HepG2 (cell line): ENCODE data around the gene PCDH12. TPM values are rescaled to one million over a fixed set of nuclear protein-coding genes. Genes with fewer than 3 reads are reported as not detected.

Experiments used
- AFF4 ChIP-seq: sonication (generic); formaldehyde crosslinking; IDR thresholded peaks from 2 replicates; pipeline ENCODE4 v1.4.0; 2020; ENCODE audit warnings: missing genetic modification reagents
- ATF7 ChIP-seq, 2 experiments: fragments of 450-650 bp in 1 of 2; sonication (generic) in 1 of 2; formaldehyde crosslinking in 1 of 2; IDR thresholded peaks; 2 replicates each; pipeline versions ENCODE4 v1.4.0 to v1.6.1; 2016 to 2020; ENCODE audit warnings: antibody characterized with exemption in 1 of 2, mild to moderate bottlenecking in 1 of 2, missing genetic modification reagents in 1 of 2
- KLF15 ChIP-seq: sonication (generic); formaldehyde crosslinking; IDR thresholded peaks from 2 replicates; pipeline ENCODE4 v1.8.1; 2023; ENCODE audit warnings: borderline replicate concordance, mild to moderate bottlenecking, inconsistent platforms, missing genetic modification reagents, mixed read lengths
- MLLT10 ChIP-seq: sonication (generic); formaldehyde crosslinking; IDR thresholded peaks from 2 replicates; pipeline ENCODE4 v1.4.0; 2020; ENCODE audit warnings: missing genetic modification reagents
- PLSCR1 ChIP-seq: sonication (generic); formaldehyde crosslinking; IDR thresholded peaks from 2 replicates; pipeline ENCODE4 v1.5.0; 2020; ENCODE audit warnings: missing genetic modification reagents, mild to moderate bottlenecking, borderline replicate concordance
- SMAD3 ChIP-seq: sonication (generic); formaldehyde crosslinking; IDR thresholded peaks from 2 replicates; pipeline ENCODE4 v1.4.0; 2020; ENCODE audit warnings: missing genetic modification reagents
- SOX13 ChIP-seq, 3 experiments: fragments of 450-650 bp in 1 of 3; sonication (generic) in 1 of 3; formaldehyde crosslinking in 1 of 3; IDR thresholded peaks in 2 of 3; conservative IDR thresholded peaks in 1 of 3; 2 replicates each; pipeline versions ENCODE4 v1.5.0 to v1.6.1; 2016 to 2020; ENCODE audit warnings: antibody characterized with exemption in 1 of 3, mild to moderate bottlenecking in 1 of 3, missing compliant biosample characterization in 1 of 3, missing genetic modification reagents in 1 of 3, moderate library complexity in 1 of 3
- ZFX ChIP-seq: sonication (generic); formaldehyde crosslinking; IDR thresholded peaks from 2 replicates; pipeline ENCODE4 v1.4.0; 2020; ENCODE audit warnings: mild to moderate bottlenecking, low read depth, missing genetic modification reagents, moderate library complexity
- ZNF260 ChIP-seq: sonication (generic); formaldehyde crosslinking; IDR thresholded peaks from 2 replicates; pipeline ENCODE4 v1.4.0; 2020; ENCODE audit warnings: missing genetic modification reagents, low read depth, mild to moderate bottlenecking, borderline replicate concordance
- ZNF337 ChIP-seq: sonication (generic); formaldehyde crosslinking; IDR thresholded peaks from 2 replicates; pipeline ENCODE4 v1.5.1; 2020; ENCODE audit warnings: missing genetic modification reagents, low read depth, mild to moderate bottlenecking, borderline replicate concordance
- ZNF362 ChIP-seq: sonication (generic); formaldehyde crosslinking; IDR thresholded peaks from 2 replicates; pipeline ENCODE4 v1.4.0; 2020; ENCODE audit warnings: missing genetic modification reagents, mild to moderate bottlenecking, borderline replicate concordance
- ZNF646 ChIP-seq: sonication (generic); formaldehyde crosslinking; IDR thresholded peaks from 2 replicates; pipeline ENCODE4 v1.9.0; 2021; ENCODE audit warnings: mild to moderate bottlenecking, missing genetic modification reagents
- ZNF709 ChIP-seq: sonication (generic); formaldehyde crosslinking; IDR thresholded peaks from 2 replicates; pipeline ENCODE4 v1.5.0; 2020; ENCODE audit warnings: mild to moderate bottlenecking, missing genetic modification reagents
- ZSCAN22 ChIP-seq: sonication (generic); formaldehyde crosslinking; IDR thresholded peaks from 2 replicates; pipeline ENCODE4 v1.4.0; 2020; ENCODE audit warnings: mild to moderate bottlenecking, missing genetic modification reagents
- polyA plus RNA-seq, 8 experiments: library from polyadenylated mRNA; depleted of rRNA in 3 of 8; stranded (reverse) in 7 of 8; unstranded in 1 of 8; fragments of >200 nt; fragmentation: Illumina TruSeq in 4 of 8; extraction: Trizol in 4 of 8; gene quantifications; 2 replicates each; pipeline versions ENCODE4 v1.2.1 to v1.2.3, GENCODE V29; 2011 to 2016; ENCODE audit warnings: low read depth in 4 of 8, missing spikeins in 1 of 8, mixed read lengths in 1 of 8; ENCODE audit not compliant: insufficient read depth in 1 of 8
- total RNA-seq, 5 experiments: library from RNA; depleted of rRNA; stranded (reverse); fragments of >200 nt; fragmentation: Illumina TruSeq; extraction: Trizol; gene quantifications; 2 replicates each; pipeline ENCODE4 v1.2.3, GENCODE V29; 2016; ENCODE audit warnings: low read depth in 1 of 5

The PCDH12 gene
- total and polyA plus RNA-seq, 2 of the 13 experiments (the other 11 are each of a cell fraction or from before 2014, with no cell fraction given), result not detected

- TF ChIP-seq ZNF646 (CRISPR knock-in tag) (no peak), KLF15 (CRISPR knock-in tag) (no peak), AFF4 (CRISPR knock-in tag) (no peak), ZNF362 (CRISPR knock-in tag) (peak; percentile 42; the same call in 1 of the 2 replicates), ZSCAN22 (CRISPR knock-in tag) (peak; percentile 63; the same call in 1 of the 2 replicates), ZNF709 (CRISPR knock-in tag) (peak; percentile 92; the same call in 1 of the 2 replicates), MLLT10 (CRISPR knock-in tag) (no peak), ZNF337 (peak; percentile 84), PLSCR1 (no peak), ZNF260 (CRISPR knock-in tag) (no peak), SMAD3 (CRISPR knock-in tag) (peak; percentile 55; the same call in 1 of the 2 replicates), ATF7 (IDR thresholded peaks at IDR 0.05) (no peak), ATF7 (CRISPR knock-in tag; IDR thresholded peaks at IDR 0.05) (peak; percentile 78; the same call in 1 of the 2 replicates), SOX13 (IDR thresholded peaks at IDR 0.05) (no peak), SOX13 (CRISPR knock-in tag; conservative IDR thresholded peaks at IDR 0.05 in 1 of 2, IDR thresholded peaks at IDR 0.05 in 1 of 2) (peak in 1 of 2 experiments; percentile 10; a peak in 2 of 4 replicates), ZFX (CRISPR knock-in tag) (peak; percentile 99)
Observed at GRCh38 chr5:141923448-141924313, 34.3 kb downstream of the PCDH12 start, which contains the start of gene DELE1 (continued).
